Stimulated activated CD4-positive, alpha-beta T cell treated with anti-CD3 and anti-CD28 coated beads, Interleukin-12 subunit alpha, Interleukin-12 subunit beta, amount 100 ng/mL, for 48 hours (primary cell): ENCODE results near the gene SHISA6.

Source experiments
- DNase-seq, 3 donors: peaks; one replicate each; pipeline ENCODE4 v3.0.0-alpha.2; 2020; ENCODE audit warnings: low read depth in 2 of 3, low spot score in 1 of 3

Gene SHISA6

DNA sequence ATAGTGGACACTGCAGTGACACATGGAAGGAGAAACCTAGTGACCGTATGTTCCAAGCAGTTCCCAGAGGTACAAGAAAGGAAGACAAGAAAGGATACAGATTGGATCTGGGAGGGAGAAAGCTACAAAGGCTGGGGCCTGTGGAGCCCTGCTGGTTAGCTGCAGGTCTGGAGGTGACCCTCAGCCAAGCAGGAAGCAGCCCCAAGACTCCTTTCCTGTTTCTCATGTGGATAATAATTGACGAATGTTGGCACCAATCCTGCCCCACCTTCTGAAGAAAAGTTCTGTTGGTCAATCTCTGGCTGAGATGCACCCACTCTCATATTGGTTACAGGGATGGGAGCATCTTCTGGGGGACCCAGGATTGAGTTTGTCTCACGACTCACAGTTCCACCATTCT lies 99.8 kb downstream of the SHISA6 start:
- DNase-seq: no peak

- no peak for DNase-seq
Measured at GRCh38 chr17:11342138-11342537, 101.1 kb downstream of the SHISA6 start.

DNA sequence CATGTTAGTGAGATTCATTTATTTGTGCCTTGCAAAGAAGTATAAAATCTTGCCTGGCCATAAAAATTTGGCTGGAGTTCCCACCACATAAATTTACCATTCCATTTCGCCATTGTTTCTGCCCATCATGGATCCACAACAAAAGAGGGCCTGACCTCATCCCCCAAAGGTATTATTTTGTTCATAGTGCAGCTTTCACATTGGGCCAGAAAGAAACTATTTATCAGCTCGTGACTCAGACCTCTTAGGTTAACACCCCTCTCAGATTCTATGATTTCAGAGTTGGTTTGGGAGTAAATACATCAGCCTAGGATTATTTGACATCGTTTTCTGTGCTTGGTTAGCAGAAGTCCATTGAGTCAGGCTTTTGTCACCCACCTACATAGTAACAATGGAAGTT lies 108.1 kb downstream of the SHISA6 start:
- DNase-seq: no peak

- no peak for DNase-seq
Measured at GRCh38 chr17:11351479-11351878, 110.5 kb downstream of the SHISA6 start.

DNA sequence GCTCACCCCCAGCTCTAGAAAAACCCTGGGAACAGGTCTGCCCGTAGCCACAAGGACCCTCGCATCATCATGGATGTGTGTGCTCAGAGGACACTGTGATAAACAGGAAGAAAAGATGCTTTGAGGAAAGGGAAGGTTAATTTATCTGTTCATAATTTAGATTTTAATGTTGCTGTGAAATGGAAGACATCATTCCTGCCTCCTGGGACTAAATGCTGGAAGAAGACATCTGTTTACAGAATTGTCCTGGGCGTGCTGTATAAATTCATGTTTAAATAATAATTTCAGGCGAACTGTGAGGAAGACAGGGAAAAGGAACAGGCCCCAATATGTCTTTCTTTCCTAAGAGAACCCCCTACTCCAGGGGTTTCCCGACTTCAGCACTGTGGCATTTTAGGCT lies 112.6 kb downstream of the SHISA6 start:
- no peak for DNase-seq

GRCh38 chr17:11356371-11356770 lies 115.4 kb downstream of the SHISA6 start:
- no peak for DNase-seq

GRCh38 chr17:11363565-11364117 lies 122.6 kb downstream of the SHISA6 start:
- no peak for DNase-seq

DNA sequence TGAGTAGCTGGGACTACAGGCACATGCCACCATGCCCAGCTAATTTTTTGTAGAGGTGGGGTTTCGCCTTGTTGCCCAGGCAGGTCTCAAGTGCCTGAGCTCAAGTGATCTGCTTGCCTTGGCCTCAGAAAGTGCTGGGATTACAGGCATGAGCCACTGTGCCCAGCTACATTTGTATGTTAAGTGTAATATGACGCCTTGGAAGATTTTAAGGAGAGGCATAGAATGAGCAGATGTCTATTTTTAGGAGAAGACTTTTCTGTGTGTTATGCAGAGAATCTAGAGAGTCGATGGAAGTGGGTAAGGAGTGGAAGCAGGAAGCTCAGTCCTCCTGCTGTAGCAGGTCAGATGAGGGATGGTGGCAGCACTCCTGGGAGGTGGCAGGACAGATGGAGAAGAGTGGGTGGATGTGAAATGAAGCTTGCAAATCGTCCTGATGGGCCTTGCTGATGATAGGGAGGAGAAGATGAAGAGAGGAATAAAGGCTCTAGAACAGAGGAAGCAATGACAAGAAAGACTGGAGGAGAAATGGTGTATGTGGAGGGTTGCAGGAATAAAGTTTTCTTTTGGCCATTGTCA lies 125.3 kb downstream of the SHISA6 start:
- DNase-seq: no peak

GRCh38 chr17:11369575-11369974 lies 128.6 kb downstream of the SHISA6 start:
- no peak for DNase-seq

DNA sequence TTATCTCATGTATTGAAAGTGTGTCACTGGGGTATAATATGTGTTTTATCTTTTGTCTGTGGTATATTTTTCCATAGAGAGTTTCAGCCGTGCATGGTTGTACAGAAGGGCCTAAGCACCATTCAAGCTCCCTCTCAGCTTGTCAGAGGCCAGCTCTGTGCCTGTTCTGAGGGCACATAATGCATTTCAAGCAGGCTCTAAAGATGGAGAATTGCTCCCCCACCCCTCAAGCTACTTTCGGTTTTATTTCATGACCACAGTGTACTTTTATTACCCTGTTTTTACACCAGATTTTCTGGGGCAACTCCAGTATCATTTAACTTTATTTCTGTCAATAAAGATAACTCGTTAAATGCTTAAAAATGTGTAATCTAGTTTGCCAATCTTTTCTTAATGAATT lies 131.7 kb downstream of the SHISA6 start:
- no peak for DNase-seq

GRCh38 chr17:11378506-11378905 lies 137.5 kb downstream of the SHISA6 start:
- DNase-seq: no peak

DNA sequence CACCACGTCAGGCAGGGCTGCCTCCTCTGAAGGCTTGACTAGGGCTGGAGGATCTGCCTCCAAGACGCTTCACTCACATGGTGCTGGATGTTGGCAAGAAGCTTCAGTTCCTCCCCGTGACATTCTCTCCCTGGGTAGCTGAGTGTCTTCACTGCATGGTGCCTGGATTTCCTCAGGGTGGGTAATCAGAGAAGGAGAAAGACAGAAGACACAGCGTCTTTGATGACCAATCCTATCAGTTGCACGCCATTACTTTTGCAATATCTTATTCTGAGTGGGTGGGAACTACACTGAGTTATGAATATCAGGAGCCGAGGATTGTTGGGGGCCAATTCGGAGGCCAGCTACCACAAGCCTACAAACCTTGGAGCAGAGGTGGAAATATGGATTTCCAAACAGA lies 139.7 kb downstream of the SHISA6 start:
- no peak for DNase-seq

- no peak for DNase-seq
Measured at GRCh38 chr17:11383157-11383556, 142.1 kb downstream of the SHISA6 start.

- DNase-seq: no peak
Measured at GRCh38 chr17:11384131-11384530, 143.1 kb downstream of the SHISA6 start.

DNA sequence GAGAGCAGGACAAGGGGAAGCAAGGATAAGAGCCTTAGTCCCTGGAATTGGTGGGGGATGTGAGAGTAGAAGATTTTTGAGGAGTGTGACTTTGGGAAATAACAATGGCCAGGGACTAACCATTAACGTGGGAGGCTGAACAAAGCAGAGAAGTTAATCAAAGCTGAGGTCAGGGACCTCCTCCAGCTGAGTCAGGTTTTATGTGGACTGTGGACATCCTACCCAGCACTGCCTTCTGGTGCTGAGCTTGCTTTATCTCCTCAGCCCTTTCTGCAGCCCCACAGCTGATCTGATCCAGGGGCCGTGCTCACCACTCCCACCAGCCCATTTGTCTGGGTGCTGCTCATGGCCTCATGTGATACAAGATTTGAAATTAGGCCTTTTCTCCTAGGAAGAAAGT lies 146.6 kb downstream of the SHISA6 start:
- no peak for DNase-seq

- DNase-seq: no peak
Measured at GRCh38 chr17:11388054-11388453, 147.0 kb downstream of the SHISA6 start.

DNA sequence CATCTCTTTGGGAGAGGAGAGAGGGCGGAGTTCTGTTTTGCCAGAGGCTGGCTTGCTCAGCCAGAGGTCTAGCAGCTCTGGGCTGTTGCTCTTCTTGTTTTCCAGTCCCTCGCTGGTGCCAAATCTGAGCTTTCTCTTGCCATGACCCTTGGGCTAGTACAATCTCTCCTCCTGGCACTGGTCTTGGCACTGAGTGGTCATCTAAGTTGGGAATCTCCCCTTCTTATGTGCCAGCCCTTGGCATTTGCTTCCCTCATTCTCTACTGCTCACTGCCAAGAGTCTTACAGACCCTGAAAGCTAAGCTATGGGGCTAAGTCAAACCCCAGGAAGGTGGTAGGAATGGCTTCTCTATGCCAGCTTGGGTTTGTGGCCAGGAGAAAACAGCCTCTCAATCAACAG lies 148.6 kb downstream of the SHISA6 start:
- DNase-seq: no peak

DNA sequence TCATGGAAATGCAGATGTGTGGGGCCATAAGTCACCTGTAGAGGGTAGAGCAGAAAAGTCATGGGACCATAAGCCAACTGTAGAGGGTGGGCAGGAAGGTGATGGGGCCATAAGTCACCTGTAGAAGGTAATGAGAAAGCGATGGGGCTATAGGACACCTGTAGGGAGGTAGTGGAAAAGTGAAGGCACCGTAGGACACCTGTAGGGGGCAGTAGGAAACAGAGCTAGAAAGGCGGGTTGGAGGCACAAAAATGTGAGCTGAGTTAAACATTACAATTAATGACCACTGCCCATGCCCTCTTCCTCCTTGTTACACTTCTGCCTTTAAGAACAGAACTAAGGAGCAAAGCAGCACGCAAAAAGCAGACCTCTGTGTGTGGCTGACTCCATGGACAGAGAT lies 150.1 kb downstream of the SHISA6 start:
- no peak for DNase-seq

GRCh38 chr17:11404431-11405276 lies 163.6 kb downstream of the SHISA6 start:
- no peak for DNase-seq

DNA sequence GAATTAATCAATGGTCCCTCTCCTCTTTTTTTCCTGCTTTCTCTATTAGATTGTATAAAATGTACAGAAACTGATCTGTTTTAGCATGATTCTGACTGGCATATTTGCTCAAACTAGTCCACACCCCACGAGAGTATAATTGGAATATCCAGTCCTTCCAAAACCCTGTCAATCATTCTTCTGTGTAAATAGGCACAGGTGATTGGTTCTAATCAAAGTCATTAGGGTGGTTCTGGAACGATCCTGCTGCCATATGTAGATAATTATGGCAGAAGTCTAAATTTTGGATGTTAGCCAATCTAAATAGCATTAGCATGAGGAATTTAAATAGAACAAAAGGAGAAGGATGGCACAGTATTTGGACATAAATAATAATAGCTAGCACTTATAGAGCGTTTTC lies 165.7 kb downstream of the SHISA6 start:
- no peak for DNase-seq

- DNase-seq: no peak
Measured at GRCh38 chr17:11412654-11413053, 171.6 kb downstream of the SHISA6 start.

GRCh38 chr17:11418342-11418741 lies 177.3 kb downstream of the SHISA6 start:
- no peak for DNase-seq

GRCh38 chr17:11430751-11431150 lies 189.7 kb downstream of the SHISA6 start:
- no peak for DNase-seq
